H1 (cell line): ENCODE data around the gene LAD1. TPM values are rescaled to one million over a fixed set of nuclear protein-coding genes. Genes with fewer than 3 reads are reported as not detected.

Source experiments
- CTCF ChIA-PET: fragments of 300-600 bp; sonication (Branson Sonifier 250); formaldehyde crosslinking; loops from one replicate; lab custom pipeline; 2021; ENCODE audit not compliant: partially characterized antibody; lab: Charles Lee
- POLR2A ChIA-PET: fragments of 300-600 bp; sonication (Branson Sonifier 250); formaldehyde crosslinking; loops from one replicate; lab custom pipeline; 2021; ENCODE audit warnings: inconsistent platforms; ENCODE audit not compliant: partially characterized antibody; lab: Charles Lee
- DNase-seq, 2 experiments: peaks; one replicate each; pipeline versions ENCODE4 v3.0.0 to v3.0.0-alpha.2; 2010 to 2022; ENCODE audit warnings: low spot score in 2 of 2, low read depth in 1 of 2, mixed read lengths in 1 of 2
- FAIRE-seq: peaks from 2 replicates; lab custom pipeline; 2011; peaks lifted over from hg19 to GRCh38; lab: Jason Lieb, UNC
- H2AFZ ChIP-seq: 2 replicates; pipeline ENCODE4 v1.8.1; 2012; ENCODE audit warnings: low read length, inconsistent platforms
- H2AK5ac ChIP-seq: 2 replicates; pipeline ENCODE4 v1.6.1; 2013; ENCODE audit warnings: low read depth, low read length
- H2BK120ac ChIP-seq: replicated peaks from 2 replicates; pipeline ENCODE3; 2013; ENCODE audit warnings: low read depth, low read length, inconsistent platforms
- H2BK12ac ChIP-seq: 2 replicates; pipeline ENCODE4 v1.6.1; 2013; ENCODE audit warnings: low read depth, low read length
- H2BK15ac ChIP-seq: 2 replicates; pipeline ENCODE4 v1.6.1; 2013; ENCODE audit warnings: low read length
- H2BK20ac ChIP-seq: 2 replicates; pipeline ENCODE4 v1.6.1; 2013; ENCODE audit warnings: low read length
- H2BK5ac ChIP-seq: 2 replicates; pipeline ENCODE4 v1.6.1; 2013; ENCODE audit warnings: low read depth, low read length
- H3K14ac ChIP-seq: 2 replicates; pipeline ENCODE4 v1.6.1; 2013; ENCODE audit warnings: inconsistent platforms; ENCODE audit not compliant: insufficient read length
- H3K18ac ChIP-seq: 2 replicates; pipeline ENCODE4 v1.6.1; 2013; ENCODE audit warnings: low read length; ENCODE audit errors: extremely low read depth
- H3K23ac ChIP-seq: 2 replicates; pipeline ENCODE4 v1.6.1; 2013; ENCODE audit warnings: inconsistent platforms; ENCODE audit not compliant: insufficient read length
- H3K23me2 ChIP-seq: 2 replicates; pipeline ENCODE4 v1.6.1; 2013; ENCODE audit warnings: low read depth, low read length
- H3K27ac ChIP-seq: 2 replicates; pipeline ENCODE4 v1.6.1; 2011; ENCODE audit warnings: low read depth, low read length, inconsistent platforms
- H3K27me3 ChIP-seq, 4 experiments: replicated peaks in 1 of 4; 1 replicate in 1 of 4; 2 replicates in 3 of 4; pipeline versions ENCODE4 v1.6.1 to v1.8.1; 2011 to 2013; ENCODE audit warnings: low read length in 3 of 4, mild to moderate bottlenecking in 3 of 4, inconsistent platforms in 2 of 4, mixed read lengths in 2 of 4, moderate library complexity in 1 of 4; ENCODE audit not compliant: control insufficient read depth in 3 of 4, insufficient read depth in 3 of 4; ENCODE audit errors: extremely low read depth in 1 of 4
- H3K36me3 ChIP-seq, 4 experiments: 2 replicates each; pipeline versions ENCODE4 v1.6.1 to v1.8.1; 2011 to 2013; ENCODE audit warnings: mild to moderate bottlenecking in 4 of 4, low read length in 3 of 4, moderate library complexity in 2 of 4, control low read depth in 1 of 4, inconsistent platforms in 1 of 4; ENCODE audit not compliant: insufficient read depth in 4 of 4, control insufficient read depth in 2 of 4
- H3K4ac ChIP-seq: replicated peaks from 2 replicates; pipeline ENCODE3; 2013; ENCODE audit warnings: low read length, low read depth, mixed read lengths, inconsistent platforms; ENCODE audit not compliant: insufficient read length
- H3K4me1 ChIP-seq, 4 experiments: replicated peaks in 1 of 4; 1 replicate in 1 of 4; 2 replicates in 3 of 4; pipeline versions ENCODE4 v1.6.1 to v1.8.1; 2011 to 2013; ENCODE audit warnings: low read length in 3 of 4, inconsistent platforms in 2 of 4, mixed read lengths in 1 of 4; ENCODE audit not compliant: insufficient read depth in 4 of 4, control insufficient read depth in 3 of 4
- H3K4me2 ChIP-seq, 2 experiments: 2 replicates each; pipeline versions ENCODE4 v1.6.1 to v1.8.1; 2011 to 2013; ENCODE audit warnings: low read depth in 2 of 2, low read length in 2 of 2, control low read depth in 1 of 2, inconsistent platforms in 1 of 2, mild to moderate bottlenecking in 1 of 2; ENCODE audit not compliant: insufficient read depth in 1 of 2
- H3K4me3 ChIP-seq, 4 experiments: fragments of 200-600, 300-600 bp in 1 of 4; sonication (generic), shearing (Covaris generic), sonication (Bioruptor Twin) in 1 of 4; 2 replicates each; pipeline versions ENCODE4 v1.5.1 to v1.8.1; 2011 to 2016; ENCODE audit warnings: low read length in 4 of 4, low read depth in 3 of 4, control low read depth in 2 of 4, inconsistent platforms in 2 of 4, mild to moderate bottlenecking in 2 of 4, mixed read lengths in 1 of 4, moderate library complexity in 1 of 4; ENCODE audit not compliant: insufficient read depth in 2 of 4; ENCODE audit errors: extremely low read depth in 1 of 4
- H3K56ac ChIP-seq: replicated peaks from 2 replicates; pipeline ENCODE3; 2013; ENCODE audit warnings: low read depth, mild to moderate bottlenecking, mixed read lengths, low read length, inconsistent platforms; ENCODE audit not compliant: insufficient read length
- H3K79me1 ChIP-seq: 2 replicates; pipeline ENCODE4 v1.6.1; 2013; ENCODE audit warnings: low read depth, low read length, control low read depth
- H3K79me2 ChIP-seq, 2 experiments: 2 replicates each; pipeline versions ENCODE4 v1.6.1 to v1.8.1; 2012 to 2013; ENCODE audit warnings: low read length in 2 of 2, mild to moderate bottlenecking in 2 of 2, inconsistent platforms in 1 of 2; ENCODE audit not compliant: insufficient read depth in 2 of 2, control insufficient read depth in 1 of 2
- H3K9ac ChIP-seq, 4 experiments: replicated peaks in 1 of 4; 1 replicate in 1 of 4; 2 replicates in 3 of 4; pipeline versions ENCODE4 v1.6.1 to v1.8.1; 2011 to 2013; ENCODE audit warnings: low read depth in 3 of 4, low read length in 3 of 4, control low read depth in 2 of 4, mild to moderate bottlenecking in 2 of 4, moderate library complexity in 2 of 4, inconsistent platforms in 1 of 4; ENCODE audit errors: extremely low read depth in 1 of 4
- H3K9me3 ChIP-seq, 2 experiments: 2 replicates each; pipeline versions ENCODE4 v1.6.1 to v1.8.1; 2012 to 2013; ENCODE audit warnings: mild to moderate bottlenecking in 2 of 2, moderate library complexity in 2 of 2, control low read depth in 1 of 2, inconsistent platforms in 1 of 2, low read depth in 1 of 2, low read length in 1 of 2, mixed read lengths in 1 of 2; ENCODE audit not compliant: insufficient read depth in 2 of 2
- H4K20me1 ChIP-seq, 2 experiments: replicated peaks in 1 of 2; 2 replicates each; pipeline versions ENCODE3 to v1.8.1; 2011 to 2013; ENCODE audit warnings: inconsistent platforms in 2 of 2, low read length in 2 of 2, mild to moderate bottlenecking in 1 of 2; ENCODE audit not compliant: insufficient read depth in 2 of 2, control insufficient read depth in 1 of 2
- H4K5ac ChIP-seq: 2 replicates; pipeline ENCODE4 v1.6.1; 2013; ENCODE audit warnings: low read length, low read depth, mixed read lengths, inconsistent platforms; ENCODE audit not compliant: insufficient read length
- H4K8ac ChIP-seq: 2 replicates; pipeline ENCODE4 v1.8.0; 2013; ENCODE audit warnings: mild to moderate bottlenecking, moderate library complexity, low read length, inconsistent platforms; ENCODE audit not compliant: insufficient read depth; ENCODE audit errors: extremely low read depth
- H4K91ac ChIP-seq: replicated peaks from 2 replicates; pipeline ENCODE3; 2013; ENCODE audit warnings: low read length, mixed read lengths, inconsistent platforms; ENCODE audit not compliant: insufficient read length
- CBX8 ChIP-seq: fragments of 300-800, 300-1000 bp; sonication (generic); IDR thresholded peaks from 2 replicates; pipeline ENCODE4 v1.7.1; 2016; ENCODE audit warnings: low read depth, low read length, borderline replicate concordance
- CHD1 ChIP-seq: IDR thresholded peaks from 2 replicates; pipeline ENCODE4 v1.6.1; 2012; ENCODE audit warnings: low read depth, low read length, improper control_type of control experiment
- CHD2 ChIP-seq: IDR thresholded peaks from 2 replicates; pipeline ENCODE4 v1.6.1; 2012; ENCODE audit warnings: low read length, improper control_type of control experiment
- EP300 ChIP-seq, 2 experiments: IDR thresholded peaks; 1 replicate in 1 of 2; 2 replicates in 1 of 2; pipeline ENCODE4 v1.6.1; 2011 to 2012; ENCODE audit warnings: low read depth in 2 of 2, low read length in 2 of 2, mild to moderate bottlenecking in 2 of 2, borderline replicate concordance in 1 of 2, inconsistent platforms in 1 of 2, moderate library complexity in 1 of 2
- GABPA ChIP-seq: IDR thresholded peaks from 2 replicates; pipeline ENCODE4 v1.6.1; 2011; ENCODE audit warnings: mild to moderate bottlenecking, low read length, moderate library complexity, borderline replicate concordance; ENCODE audit not compliant: insufficient read depth
- JUN ChIP-seq: IDR thresholded peaks from 2 replicates; pipeline ENCODE4 v1.6.1; 2011; ENCODE audit warnings: low read depth, mild to moderate bottlenecking, improper control_type of control experiment, low read length
- PHF8 ChIP-seq: fragments of 200-600 bp; sonication (generic); conservative IDR thresholded peaks from 2 replicates; pipeline ENCODE4 v1.7.1; 2012; ENCODE audit warnings: low read depth, mild to moderate bottlenecking, inconsistent platforms, low read length, moderate library complexity
- POU5F1 ChIP-seq: IDR thresholded peaks from 2 replicates; pipeline ENCODE4 v1.6.1; 2011; ENCODE audit warnings: low read depth, mild to moderate bottlenecking, low read length, moderate library complexity
- RBBP5 ChIP-seq: IDR thresholded peaks from 2 replicates; pipeline ENCODE4 v1.7.1; 2012; ENCODE audit warnings: low read depth, mild to moderate bottlenecking, inconsistent platforms, low read length, moderate library complexity, borderline replicate concordance
- SIN3A ChIP-seq, 2 experiments: IDR thresholded peaks in 1 of 2; conservative IDR thresholded peaks in 1 of 2; 2 replicates each; pipeline ENCODE4 v1.6.1; 2011 to 2012; ENCODE audit warnings: low read length in 2 of 2, improper control_type of control experiment in 1 of 2, low read depth in 1 of 2, mild to moderate bottlenecking in 1 of 2
- SP4 ChIP-seq: IDR thresholded peaks from 2 replicates; pipeline ENCODE4 v1.6.1; 2012; ENCODE audit warnings: low read length, inconsistent platforms
- TAF1 ChIP-seq: IDR thresholded peaks from 2 replicates; pipeline ENCODE4 v1.6.1; 2011; ENCODE audit warnings: mild to moderate bottlenecking, low read depth, low read length
- TBP ChIP-seq: IDR thresholded peaks from 2 replicates; pipeline ENCODE4 v1.6.1; 2011; ENCODE audit warnings: low read depth, low read length, improper control_type of control experiment
- WGBS, 2 experiments: shearing (Covaris generic) in 1 of 2; methylation state at CpG; one replicate each; pipeline versions ENCODE4 v1.1.6 to v1.1.7; 2013 to 2015; ENCODE audit warnings: low lambda C conversion rate in 2 of 2, mixed read lengths in 2 of 2, inconsistent platforms in 1 of 2, low coverage in 1 of 2, missing lambda C conversion rate in 1 of 2; ENCODE audit not compliant: insufficient replicate concordance in 2 of 2, insufficient coverage in 1 of 2, insufficient read length in 1 of 2; ENCODE audit errors: extremely low coverage in 1 of 2, missing lambda C conversion rate in 1 of 2; 5-methylcytosine and 5-hydroxymethylcytosine counted together
- polyA plus RNA-seq, 7 experiments: library from polyadenylated mRNA; depleted of rRNA in 3 of 7; stranded (reverse) in 5 of 7; unstranded in 2 of 7; fragments of >200 nt in 5 of 7; fragments of 200-250 nt in 2 of 7; gene quantifications; 1 replicate in 5 of 7; 2 replicates in 1 of 7; 4 replicates in 1 of 7; pipeline versions ENCODE4 v1.2.1 to v1.2.3, GENCODE V29; 2011 to 2013; ENCODE audit warnings: missing spikeins in 2 of 7, mixed read lengths in 2 of 7
- total RNA-seq: library from RNA; stranded (reverse); fragmentation: NEBNext Ultra II Directional; extraction: Animal tissue kit (Norgen Biotek cat#: 25700); gene quantifications from 2 replicates; pipeline ENCODE4 v1.2.1, GENCODE V29; 2021

LAD1 gene
- total and polyA plus RNA-seq, 2 of the 8 experiments (the other 6 are each of a cell fraction or from before 2014, with no cell fraction given), result 9.3 to 32.8 TPM

DNA sequence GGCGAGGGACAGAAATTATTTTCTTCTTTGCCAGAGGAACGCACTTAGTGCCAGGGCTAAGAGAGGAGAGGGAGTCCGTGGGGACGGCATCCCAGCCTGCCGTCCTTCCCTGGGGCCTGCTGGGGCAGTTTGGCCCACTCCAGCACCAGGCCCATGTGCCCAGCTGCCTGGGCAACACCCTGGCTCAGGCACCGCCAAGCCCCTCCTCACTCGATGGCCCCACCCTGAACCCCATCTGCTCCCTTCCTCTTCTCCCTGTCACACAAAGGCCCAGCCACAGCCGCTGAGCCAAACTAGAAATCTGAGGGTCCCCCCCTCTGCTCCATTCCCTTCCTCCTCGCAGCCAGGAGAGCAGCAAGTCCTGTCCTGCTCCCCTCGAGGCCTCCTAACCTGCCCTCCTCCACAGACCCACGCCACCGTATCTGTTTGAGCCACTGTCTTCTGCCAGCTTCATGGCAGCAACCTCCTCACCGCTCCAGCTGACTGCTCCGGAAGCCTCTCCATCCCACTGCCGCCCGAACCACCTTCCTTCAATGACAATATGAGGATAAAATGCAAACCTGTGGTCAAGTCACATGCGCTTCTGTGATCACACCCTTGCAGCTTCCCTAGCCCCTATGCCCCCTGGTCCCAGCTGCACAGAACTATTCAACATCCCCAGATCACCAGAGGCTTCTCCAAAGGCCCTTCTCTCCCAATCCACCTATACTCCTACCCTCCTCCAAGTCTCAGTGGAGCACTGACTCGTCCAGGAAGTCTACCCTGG lies 30.8 kb upstream of the LAD1 start:
- no peaks in the 10 kb centered on the region for H3K23me2 ChIP-seq
- no peaks in the 10 kb centered on the region for H3K27me3 ChIP-seq
- no peak overlapping the region for H3K4me3 ChIP-seq
- H4K91ac ChIP-seq, result peak overlapping the region; percentile 73
- H3K79me2 ChIP-seq, result no peaks in the 10 kb centered on the region
- no peak overlapping the region for H3K4ac ChIP-seq
- peak overlapping the region; percentile 28; the same call in 1 of the 2 replicates for H4K8ac ChIP-seq
- H2AFZ ChIP-seq, result no peak overlapping the region
- H2BK12ac ChIP-seq, result no peak overlapping the region
- no peak overlapping the region for H4K5ac ChIP-seq
- H2BK5ac ChIP-seq, result no peak overlapping the region
- no peak overlapping the region for H2BK120ac ChIP-seq
- H3K27ac ChIP-seq, result no peak overlapping the region
- H3K56ac ChIP-seq, result peak overlapping the region; percentile 18
- H2BK15ac ChIP-seq, result no peak overlapping the region
- no peaks in the 10 kb centered on the region for H3K79me1 ChIP-seq
- POLR2A ChIA-PET, result no interaction called here
- FAIRE-seq (no peak), DNase-seq (no peak)
- no peaks in the 10 kb centered on the region; a peak in 1 of 4 replicates for H3K9me3 ChIP-seq
- no peak overlapping the region for H3K23ac ChIP-seq
- H3K36me3 ChIP-seq, result no peaks in the 10 kb centered on the region
- H3K4me1 ChIP-seq, result no peaks in the 10 kb centered on the region
- no peak overlapping the region for H3K14ac ChIP-seq
- 88% methylated on average over 16 of the region's 18 CpGs; no CpG with 5 or more reads in 1 of the 2 experiments for WGBS, 2 experiments
- H2AK5ac ChIP-seq, result no peak overlapping the region
- H3K9ac ChIP-seq, result no peak overlapping the region
- CTCF ChIA-PET, result interaction anchor here (1.1 to 2.4 kb wide), 6 partner anchors 9 to 83 kb away, joined by 3 to 9 read pairs (median 4); no protein-coding TSS in a partner anchor
- H3K18ac ChIP-seq, result no peak overlapping the region
- H4K20me1 ChIP-seq, result no peaks in the 10 kb centered on the region
- 0 out of 2 replicates have a peak overlapping the region, but pooled peaks have one; percentile 13 for H2BK20ac ChIP-seq
- H3K4me2 ChIP-seq, result no peak overlapping the region
- TF ChIP-seq CHD2 (no peak), RBBP5 (no peak), GABPA (no peak), POU5F1 (no peak), CBX8 (no peak), TBP (no peak), TAF1 (no peak), CHD1 (no peak), PHF8 (no peak), EP300 (IDR thresholded peaks at IDR 0.05; ENCODE audit: borderline replicate concordance in 1 of 2, low read depth in 2 of 2, low read length in 2 of 2) (no peak), JUN (no peak), SP4 (no peak), SIN3A (conservative IDR thresholded peaks at IDR 0.05 in 1 of 2, IDR thresholded peaks at IDR 0.05 in 1 of 2; ENCODE audit: low read depth in 1 of 2, low read length in 2 of 2) (no peak)
